GM18508 (cell line): Measurements from ENCODE around the gene EEPD1.

Source experiments
- ATAC-seq: cut with Tn5 transposase; IDR thresholded peaks from one replicate; pipeline ENCODE4 v1.9.1; 2021; ENCODE audit warnings: moderate number of reproducible peaks; ENCODE audit not compliant: insufficient read depth, unreplicated experiment

EEPD1 gene

DNA sequence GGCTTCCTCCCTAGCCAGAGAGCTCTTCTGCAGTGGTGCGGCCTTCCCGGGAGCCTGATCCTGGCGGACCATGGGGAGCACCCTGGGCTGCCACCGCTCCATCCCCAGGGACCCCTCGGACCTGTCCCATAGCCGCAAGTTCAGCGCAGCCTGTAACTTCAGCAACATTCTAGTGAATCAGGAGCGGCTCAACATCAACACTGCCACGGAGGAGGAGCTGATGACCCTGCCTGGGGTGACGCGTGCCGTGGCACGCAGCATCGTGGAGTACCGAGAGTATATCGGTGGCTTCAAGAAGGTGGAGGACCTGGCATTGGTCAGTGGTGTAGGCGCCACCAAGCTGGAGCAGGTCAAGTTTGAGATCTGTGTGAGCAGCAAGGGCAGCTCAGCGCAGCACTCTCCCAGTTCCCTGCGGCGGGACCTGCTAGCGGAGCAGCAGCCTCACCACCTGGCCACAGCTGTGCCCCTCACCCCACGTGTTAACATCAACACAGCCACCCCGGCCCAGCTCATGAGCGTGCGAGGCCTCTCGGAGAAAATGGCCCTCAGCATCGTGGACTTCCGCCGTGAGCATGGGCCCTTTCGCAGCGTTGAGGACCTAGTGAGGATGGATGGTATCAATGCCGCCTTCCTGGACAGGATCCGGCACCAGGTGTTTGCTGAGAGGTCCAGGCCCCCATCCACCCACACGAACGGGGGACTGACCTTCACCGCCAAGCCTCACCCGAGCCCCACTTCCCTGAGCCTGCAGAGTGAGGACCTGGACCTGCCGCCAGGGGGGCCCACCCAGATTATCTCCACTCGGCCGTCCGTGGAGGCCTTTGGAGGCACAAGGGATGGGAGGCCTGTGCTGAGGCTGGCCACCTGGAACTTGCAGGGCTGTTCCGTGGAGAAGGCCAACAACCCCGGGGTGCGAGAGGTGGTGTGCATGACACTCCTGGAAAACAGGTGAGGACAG, 1.5 kb downstream of the EEPD1 start:
- ATAC-seq = no peak

GRCh38 chr7:36155811-36156361, 2.8 kb downstream of the EEPD1 start:
- ATAC-seq = no peak

GRCh38 chr7:36157527-36158320, 4.7 kb downstream of the EEPD1 start:
- no peak for ATAC-seq

DNA sequence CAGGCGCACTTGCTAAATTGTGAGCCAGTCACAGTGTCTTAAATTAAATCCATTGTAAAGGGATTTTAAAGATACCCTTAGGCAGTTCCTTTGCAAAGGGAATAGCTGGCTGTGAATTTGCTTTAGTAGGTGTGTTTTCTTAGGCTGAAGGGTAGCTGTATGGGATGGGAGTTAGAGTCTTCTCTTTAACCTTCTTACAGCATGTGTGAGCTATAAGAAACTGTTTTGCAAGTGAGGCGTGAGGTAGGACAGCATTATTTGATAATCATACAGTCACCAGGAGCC, 5.2 kb downstream of the EEPD1 start:
- no peak for ATAC-seq

GRCh38 chr7:36159618-36160017, 6.6 kb downstream of the EEPD1 start:
- no peak for ATAC-seq

DNA sequence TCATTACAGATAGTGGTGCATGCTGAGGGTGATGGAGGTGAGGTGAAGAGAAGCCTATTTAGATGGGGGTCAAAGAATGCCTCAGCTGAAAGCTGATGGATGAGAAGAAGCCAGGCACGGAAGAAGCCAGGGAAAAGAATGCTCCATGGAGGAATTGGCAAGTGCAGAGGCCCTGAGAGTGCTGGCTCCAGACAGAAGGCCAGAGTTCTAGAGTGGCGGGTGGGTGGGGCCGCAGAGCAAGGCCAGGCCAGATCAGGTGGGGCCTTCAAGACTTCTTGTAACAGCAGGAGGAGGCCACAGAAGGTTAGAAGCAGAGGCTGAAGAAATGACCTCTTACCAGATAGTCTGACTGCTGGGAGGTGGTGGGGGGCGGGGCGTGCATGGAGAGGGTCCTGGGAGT, 7.3 kb downstream of the EEPD1 start:
- no peak for ATAC-seq

- ATAC-seq = no peak
Observed at GRCh38 chr7:36161996-36162395, 8.9 kb downstream of the EEPD1 start.

- ATAC-seq = no peak
Observed at GRCh38 chr7:36165059-36165458, 12.0 kb downstream of the EEPD1 start.

DNA sequence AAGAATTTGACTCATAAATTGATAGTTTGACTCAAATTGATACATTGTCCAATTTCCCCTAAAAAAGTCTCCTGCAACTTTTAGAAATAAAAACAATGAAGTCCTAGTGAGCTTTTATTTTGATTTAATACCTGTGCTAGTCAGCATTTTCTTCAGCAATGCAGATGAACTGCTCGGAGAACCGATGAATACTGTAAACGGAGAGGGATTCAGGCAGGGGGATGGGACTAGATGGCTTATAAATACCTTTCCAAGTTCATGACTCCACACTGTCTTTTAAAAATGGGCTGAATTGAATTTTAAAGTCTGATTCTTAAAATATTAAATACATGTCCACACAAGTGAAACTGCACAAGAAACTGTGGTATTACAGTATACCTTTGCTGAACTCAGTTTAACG, 12.7 kb downstream of the EEPD1 start:
- ATAC-seq = no peak

GRCh38 chr7:36167403-36168050, 14.5 kb downstream of the EEPD1 start:
- no peak for ATAC-seq

DNA sequence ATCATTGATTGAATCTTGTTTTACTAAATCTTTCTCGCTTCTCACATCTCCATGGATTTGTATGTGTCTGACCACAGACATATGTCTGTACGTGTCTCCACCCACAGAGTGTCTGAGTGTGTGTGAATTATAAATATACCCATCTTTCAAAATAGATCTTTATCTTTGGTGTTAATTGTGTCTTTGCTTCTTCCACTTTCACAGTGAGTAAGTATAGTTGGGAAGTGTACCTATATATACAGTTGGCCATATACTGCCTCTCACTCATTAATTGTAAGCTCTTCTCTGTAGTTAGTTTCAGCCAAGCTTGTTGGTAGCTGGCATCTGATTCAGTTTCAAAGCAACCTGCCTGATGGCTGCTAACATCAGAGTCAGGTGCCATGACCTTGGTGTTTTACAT, 18.4 kb downstream of the EEPD1 start:
- ATAC-seq = no peak

DNA sequence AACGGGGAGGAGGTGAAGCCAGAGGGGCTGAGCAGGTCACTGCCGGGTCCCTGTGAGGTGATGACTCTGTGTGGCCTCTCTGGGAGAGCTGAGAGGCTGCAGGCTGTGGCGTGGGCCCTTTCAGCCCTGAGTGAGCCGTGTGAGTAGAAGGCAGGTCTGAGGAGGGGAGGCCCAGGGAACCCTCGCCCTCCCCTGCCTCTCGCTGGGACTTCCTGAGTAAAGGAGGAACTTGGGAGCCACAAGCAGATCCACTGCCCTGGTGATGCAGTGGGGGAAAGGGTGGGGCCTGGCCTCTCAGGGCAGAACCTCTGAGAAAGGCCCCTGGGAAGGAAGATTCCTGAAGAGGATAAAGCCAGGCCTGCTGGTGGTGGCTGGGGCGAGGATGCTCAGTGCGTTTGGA, 22.8 kb downstream of the EEPD1 start:
- no peak for ATAC-seq

DNA sequence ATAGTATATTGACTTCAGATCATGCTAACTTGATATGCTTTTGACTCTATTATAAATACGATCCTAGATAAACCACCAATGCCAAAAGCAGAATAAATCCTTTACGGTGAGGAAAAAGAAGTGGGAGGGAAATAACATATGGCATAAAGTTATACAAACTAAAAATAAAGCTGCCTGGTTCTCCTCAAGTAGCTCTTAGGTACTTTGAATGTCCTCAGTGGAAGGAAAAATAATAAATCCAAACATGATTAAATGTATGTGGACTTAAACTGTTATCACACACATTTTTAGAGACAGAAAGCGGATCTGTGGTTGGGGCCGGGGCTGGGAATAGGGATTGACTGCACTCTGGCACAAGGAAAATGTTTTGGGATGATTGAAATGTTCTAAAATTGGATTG, 23.6 kb downstream of the EEPD1 start:
- no peak for ATAC-seq

DNA sequence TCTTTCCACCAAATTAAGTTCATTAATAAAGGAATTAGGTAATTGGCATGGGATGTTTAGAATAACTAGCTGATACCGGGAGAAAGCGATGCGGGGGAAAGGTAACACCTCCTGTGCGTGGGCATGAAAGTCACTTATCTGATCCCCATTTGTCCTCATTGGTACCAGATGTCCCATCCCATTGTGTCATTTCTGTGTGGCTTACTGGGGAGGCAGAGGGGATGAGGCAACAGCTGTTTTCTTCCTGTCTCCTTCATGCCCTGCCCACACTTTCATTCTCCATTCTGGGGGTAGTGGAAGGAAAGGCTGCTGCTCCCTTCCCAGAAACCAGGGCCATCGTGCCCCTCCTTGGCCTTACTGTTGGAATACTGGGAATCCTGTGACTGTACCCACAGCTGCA, 27.1 kb downstream of the EEPD1 start:
- ATAC-seq = no peak

- ATAC-seq = no peak
Observed at GRCh38 chr7:36181668-36182067, 28.6 kb downstream of the EEPD1 start.

- no peak for ATAC-seq
Observed at GRCh38 chr7:36182854-36183604, 30.0 kb downstream of the EEPD1 start.

GRCh38 chr7:36185092-36185491, 32.0 kb downstream of the EEPD1 start:
- ATAC-seq = no peak

- ATAC-seq = no peak
Observed at GRCh38 chr7:36185756-36186155, 32.7 kb downstream of the EEPD1 start.

DNA sequence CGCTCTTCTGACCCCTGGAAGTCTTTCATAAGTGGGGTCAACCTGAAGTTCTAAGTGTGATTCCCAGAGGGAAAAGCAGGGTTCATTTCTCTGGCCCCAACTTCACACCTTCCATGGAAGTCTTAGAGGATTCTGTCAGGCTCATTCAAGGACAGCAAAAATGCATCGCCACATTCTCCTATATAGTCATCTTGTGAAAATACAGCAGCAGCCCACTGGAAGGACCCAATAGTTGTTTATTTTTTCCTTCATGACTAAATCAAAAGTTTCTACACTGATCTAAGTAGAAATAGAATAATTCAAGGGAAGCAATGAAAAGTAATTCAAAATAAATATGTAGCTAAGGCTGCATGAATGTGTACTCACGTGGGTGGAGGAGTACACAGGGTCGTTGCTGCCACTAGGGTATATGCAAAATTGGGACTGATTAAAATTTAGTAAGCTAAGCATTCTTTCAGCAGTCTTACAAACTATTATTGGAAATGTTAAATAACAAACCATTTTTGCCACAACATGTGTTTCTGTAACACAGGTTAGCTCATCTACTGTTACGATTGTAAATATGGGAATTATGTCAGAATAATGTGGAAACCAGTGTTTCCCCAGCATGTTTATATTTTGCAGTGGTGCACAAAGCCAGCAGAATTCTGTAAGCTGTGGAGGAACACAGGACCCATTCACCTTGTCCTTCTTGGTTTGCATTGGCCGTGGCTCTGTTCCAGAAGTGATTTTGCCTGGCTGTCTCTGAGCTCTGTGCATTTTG, 33.5 kb downstream of the EEPD1 start:
- no peak for ATAC-seq
